Stimulated activated CD4-positive, alpha-beta T cell treated with anti-CD3 and anti-CD28 coated beads, TNF-alpha, amount 100 ng/mL, for 1 hour (primary cell): Measurements from ENCODE around the gene BEST1.

Experiments used
- DNase-seq, 3 donors: peaks; one replicate each; pipeline ENCODE4 v3.0.0-alpha.2; 2020; ENCODE audit warnings: low read depth in 3 of 3, low spot score in 1 of 3

BEST1 gene

DNA sequence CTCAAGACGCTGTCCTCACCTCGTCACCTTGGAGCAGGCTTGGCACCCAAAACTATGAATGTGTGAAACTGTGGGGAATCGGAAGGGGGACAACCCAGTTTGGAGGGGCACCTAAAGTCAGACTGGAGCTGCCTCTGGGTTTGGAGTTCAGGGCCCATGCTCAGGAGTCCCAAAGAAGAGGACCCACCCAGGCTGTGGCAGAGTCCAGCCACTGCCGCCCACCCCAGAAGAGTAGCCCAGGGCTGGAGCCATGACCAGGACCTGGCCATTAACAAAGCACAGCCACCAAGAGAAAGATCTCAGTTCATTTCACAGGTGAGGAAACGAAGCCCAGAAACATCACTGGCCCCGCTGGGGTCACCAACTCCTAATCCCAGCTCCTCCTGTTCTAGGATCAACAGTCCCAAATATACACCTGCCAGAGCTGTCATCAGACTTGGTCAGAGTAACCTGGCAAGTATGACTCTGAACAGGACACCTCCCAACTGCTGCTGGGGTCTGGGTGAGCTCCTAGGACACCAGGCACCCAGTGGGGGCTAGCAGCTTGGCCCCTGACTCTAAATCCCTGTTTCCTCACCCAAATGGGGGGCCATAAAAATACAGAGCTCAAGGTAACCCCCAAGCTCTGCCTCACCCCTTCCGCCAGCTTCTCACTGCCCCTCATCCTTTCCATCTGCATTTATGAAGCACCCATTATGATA lies 35.5 kb upstream of the BEST1 start:
- DNase-seq: no peak

DNA sequence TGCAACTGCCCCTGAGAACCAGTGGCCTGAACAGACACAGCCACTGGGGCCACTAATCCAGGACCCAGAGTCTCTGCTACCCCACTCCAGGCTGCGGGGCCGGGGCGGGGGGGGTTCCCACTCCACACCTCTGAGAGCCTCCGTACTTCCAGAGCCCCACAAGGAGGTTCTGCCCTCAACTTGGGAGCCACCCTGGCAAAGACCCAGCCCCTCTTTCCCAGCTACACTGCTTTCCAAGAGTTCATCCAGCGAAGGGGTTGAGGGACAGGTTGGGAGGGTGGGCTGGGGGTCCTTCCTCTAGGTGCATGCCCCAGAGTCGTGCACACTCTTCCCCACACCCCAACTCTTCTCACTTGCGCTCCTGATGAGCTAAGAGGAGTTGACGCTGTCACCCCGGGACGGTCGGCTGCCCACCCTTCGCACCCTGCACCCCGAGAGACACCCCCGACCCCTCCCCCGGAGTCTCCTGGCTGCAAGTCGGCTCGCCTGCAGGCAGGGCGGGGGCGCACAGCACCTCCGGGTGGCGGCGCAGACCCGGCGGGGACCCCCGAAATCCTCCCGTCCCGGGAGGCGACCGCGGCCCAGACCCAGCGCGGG lies 33.3 kb upstream of the BEST1 start:
- DNase-seq: no peak

DNA sequence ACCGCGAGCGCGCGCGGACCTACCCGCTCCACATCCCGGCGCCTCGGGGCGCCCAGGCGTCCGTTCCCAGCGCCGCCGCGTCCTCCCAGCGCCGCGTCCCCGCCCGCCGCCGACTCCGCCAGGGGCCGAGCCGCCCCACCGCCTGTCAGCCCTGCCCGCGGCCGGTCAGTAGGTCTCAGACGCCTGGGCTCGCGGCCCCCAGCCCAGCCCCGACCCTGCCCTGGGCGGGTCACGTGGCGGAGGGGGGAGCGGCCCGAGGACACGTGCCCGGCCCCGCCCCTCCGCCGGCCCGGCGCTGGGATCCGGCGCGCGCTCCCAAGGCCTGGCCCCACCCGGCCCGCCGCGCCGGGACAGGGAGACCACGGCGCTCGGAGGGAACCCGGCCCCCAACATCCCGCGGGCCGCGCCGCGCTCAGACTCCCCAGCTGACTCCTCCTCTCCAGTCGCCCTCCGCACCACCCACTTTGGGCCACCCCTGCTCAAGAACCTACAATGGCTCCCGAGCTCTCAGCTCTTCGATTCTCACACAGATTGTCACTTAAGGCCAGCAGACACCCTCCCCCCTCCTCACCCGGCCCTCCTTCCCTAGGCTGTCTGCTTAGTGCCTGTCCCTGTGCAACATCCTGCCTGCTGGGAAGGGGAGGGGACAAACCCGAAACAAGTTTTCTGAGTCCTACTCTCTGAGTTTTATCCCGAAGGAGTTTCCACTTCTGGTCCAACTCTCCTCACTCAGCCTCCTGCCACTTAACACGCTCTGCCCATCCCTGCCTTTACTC lies 32.6 kb upstream of the BEST1 start, which contains the start of gene RAB3IL1:
RAB3IL1 (minus strand) TSS at position 233 of the 776 bp plus-strand sequence; CDS start at position 34, 199 bp downstream.
- DNase-seq: no peak

DNA sequence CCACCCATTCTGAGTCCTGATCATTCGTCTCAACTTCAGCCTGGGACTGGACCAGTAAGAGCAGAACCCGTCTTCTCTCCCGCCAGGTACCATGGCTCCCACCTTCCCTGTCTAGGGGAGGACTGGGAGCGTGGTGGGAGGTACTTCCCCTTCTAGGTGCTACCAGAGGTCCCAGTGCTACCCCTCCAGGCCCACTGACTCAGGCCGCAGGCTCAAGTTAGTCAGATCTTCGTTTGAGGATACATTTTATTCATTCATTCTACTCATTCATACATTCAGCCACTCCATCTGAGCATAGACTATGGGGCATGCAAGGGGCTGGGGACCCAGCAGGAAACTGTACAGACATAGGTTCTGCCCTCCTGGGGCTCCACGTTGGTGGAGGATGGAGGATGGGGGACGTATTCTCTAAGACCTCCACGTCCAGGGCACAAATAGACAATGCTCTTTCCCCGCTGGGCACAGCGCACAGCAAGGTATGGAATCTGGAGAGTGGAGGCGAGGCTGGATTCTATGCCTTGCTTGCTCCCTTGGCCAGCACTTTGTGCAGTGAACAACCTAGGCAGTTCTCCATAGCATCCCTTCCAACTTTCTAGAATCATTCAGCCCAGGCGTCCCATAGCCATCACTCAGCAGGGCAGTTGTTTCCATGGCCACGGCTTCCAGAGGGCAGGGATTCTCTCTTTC lies 31.8 kb upstream of the BEST1 start:
- DNase-seq: no peak

DNA sequence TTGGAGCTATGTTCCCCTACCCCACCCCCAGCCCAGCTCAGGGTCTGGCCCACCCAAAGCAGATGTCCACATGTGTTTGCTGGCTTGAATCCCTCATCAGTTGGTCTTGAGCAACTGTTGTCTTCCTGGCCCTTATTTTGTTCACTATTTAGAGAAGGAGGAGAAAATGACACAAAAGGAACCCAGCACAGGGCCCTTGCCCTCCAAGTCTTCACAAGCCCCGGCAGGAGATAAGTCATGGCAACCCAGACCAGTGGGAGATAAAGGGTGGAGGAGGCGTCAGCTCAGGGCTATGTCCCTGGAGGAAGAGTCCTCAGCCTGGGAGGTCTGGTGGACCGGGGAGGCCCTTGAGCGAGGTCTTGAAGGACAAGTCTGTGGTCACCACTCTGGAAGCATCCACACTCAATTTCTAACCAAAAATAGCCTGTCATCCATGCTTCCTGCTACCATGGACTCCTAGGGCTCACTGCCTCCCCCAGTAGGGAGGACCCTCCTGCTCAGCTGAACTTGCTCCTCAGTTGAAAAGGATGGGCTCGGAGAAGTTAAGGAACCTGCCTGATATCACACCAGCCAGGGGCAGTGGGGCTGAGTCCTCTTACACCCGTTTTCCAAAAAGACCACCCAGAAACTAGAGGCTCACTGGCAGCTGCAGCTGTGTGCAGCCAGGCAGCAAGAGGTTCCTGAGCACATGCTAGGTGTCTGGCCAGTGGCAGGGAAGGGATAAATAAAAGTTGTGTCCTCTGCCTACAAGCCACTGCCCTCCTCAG lies 31.0 kb upstream of the BEST1 start:
- DNase-seq: no peak

DNA sequence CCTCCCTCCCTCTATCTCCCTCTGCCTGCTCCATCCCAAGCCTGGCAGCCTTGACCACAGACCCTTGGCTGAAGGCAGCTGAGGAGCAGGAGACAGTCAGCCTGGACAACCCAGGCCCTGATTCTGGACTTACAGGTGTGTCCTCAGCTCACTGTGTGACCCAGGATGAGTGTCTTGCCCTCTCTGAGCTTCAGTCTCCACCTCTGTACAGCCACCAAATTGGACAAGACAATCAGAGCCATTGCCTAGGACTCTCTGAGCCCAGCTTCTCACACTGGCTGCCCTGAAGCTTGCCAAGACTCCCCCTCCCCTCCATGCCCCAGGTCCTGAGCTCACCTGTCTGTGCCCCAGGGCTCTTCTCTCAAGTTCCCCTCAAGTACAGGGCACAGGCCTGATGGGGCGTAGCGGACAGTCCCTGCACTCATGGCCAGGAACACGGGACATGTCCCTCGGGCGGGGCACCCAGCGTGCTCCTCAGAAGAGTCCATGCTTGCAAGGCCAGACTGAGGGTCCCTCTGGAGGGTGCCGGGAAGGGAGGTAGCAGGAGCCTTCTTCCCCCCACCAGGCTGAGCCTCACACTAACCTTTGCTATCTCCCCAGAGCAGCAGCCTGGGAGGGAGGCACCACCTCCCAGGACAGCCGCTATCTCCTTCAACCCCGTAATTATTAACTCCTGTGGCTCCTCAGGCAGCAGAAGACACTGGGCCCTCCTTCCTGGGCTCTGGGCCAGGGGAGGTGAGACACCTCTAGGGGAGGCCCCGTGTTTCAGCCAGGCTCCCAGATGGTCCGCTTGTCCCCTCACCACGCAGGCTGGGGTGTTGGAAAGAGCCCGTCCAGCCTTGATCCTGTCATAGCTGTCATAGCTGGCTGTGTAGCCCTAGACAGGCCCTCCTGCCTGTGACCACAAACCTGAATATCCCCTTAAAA lies 30.2 kb upstream of the BEST1 start:
- no peak for DNase-seq

DNA sequence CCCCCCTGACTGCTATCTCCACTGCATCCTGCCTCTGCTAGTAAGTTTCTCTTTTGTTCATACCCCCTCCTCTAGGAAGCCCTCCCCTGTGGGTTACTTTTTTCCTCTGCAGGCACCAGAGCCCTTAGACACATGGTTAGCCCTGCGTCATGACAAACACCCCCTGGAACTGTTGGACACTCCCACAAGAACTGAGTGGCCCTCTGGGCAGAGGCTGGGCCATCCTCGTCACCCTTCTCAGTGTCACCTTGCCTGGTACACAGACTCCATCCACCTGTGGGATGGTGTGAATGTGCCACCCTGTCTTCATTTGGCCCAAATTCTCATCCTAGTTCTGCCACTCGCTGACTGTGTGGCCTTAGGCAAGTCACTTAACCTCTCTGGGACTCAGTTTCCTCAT lies 28.7 kb upstream of the BEST1 start:
- DNase-seq: no peak

DNA sequence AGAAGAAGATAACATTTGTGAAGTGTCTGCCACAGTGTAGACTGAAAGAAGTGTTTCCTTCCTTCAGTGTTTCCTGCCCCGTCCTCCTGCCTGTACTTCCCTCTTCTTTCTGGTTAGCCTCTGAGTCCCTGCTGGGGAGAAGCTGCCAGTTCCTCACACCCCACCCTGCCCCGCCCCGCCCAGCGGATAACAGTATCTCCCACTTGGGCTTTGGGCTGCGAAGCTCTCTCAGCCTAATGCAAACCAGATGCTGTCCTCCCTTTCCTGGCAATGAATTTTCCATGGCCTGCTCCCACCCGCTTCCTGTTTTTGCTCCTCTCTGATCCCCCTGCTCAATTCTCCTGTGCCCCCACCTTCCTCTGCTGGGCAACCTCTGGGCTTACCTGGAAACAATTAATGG lies 27.6 kb upstream of the BEST1 start:
- DNase-seq: no peak

DNA sequence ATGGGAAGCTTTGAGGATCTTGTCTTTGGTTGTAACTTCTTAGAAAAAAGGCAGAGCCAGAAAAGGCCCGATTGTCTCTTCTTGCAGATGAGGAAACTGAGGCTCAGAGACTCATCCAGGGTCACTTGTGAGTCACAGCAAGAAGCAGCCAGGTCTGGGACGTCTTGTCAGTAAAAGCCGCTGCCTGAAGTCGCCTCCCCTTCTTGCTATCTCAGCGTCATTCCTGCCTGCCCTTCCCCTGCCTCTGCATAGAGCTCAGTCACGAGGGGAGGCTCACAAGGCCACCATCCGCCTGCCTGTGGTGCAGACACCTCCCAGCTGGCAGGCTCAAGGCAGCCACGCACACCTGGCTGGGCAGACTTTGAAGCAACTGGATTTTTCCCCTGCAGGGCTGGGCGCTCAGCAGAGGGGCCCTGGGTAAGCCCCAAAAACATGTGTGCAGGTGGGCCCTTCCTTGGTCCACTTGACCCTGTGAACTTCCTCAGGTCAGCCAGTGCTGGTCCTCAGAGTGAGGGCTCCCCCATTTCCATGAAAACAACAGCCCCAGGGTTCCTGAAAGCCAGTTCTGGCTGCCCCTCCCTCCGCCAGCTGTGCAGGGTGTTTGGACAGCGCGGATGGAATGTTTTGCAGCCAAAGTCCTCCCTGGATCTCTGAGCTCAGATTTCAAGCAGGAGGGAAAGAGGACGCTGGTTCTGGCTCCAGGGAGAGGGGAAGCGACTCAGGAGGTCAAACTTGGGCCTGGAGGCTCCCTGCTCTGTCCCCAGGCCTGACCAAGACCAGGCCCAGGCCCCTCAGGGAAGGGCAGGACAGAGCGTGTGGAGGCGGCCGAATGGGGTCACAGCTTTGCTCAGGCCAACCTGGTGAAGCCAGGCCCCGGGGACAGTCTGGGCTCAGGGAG lies 26.7 kb upstream of the BEST1 start:
- no peak for DNase-seq

DNA sequence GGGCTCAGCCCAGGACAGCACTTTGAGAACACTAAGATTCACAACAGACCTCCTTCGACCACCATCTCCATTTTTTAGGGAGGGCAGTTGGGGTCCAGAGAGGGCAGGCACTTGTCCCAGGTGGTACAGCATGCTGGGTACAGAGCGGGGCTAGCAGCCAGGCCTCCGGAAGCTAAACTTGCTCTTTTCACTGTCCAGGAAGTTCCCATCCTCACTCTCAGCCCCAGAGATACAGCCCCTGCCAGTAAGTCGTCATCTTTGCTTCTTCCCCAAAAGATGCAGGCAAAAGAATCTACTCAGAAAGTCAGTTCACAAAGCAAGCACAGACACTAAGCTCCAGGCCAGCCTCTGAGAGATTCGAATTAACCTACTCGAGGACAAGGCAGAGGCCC lies 26.1 kb upstream of the BEST1 start:
- no peak for DNase-seq

DNA sequence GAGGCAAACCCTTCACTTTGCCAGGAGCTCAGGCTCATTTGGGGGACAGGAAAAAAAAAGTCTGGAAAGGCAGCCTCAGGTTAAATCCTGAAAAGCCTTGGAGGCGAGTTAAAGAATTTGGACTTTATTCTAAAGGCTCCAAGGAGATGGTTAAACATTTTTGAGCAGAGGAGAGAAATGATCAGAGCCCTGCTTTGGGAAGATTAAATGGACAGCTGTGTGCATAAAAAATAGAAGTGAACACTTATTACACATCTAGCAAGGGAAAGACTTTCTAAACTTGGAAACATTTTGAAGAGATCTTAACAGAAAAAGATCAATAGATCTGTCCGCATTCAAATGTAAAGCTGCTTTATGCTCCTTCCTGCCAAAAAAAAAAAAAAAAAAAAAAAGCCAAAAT lies 24.4 kb upstream of the BEST1 start:
- no peak for DNase-seq

DNA sequence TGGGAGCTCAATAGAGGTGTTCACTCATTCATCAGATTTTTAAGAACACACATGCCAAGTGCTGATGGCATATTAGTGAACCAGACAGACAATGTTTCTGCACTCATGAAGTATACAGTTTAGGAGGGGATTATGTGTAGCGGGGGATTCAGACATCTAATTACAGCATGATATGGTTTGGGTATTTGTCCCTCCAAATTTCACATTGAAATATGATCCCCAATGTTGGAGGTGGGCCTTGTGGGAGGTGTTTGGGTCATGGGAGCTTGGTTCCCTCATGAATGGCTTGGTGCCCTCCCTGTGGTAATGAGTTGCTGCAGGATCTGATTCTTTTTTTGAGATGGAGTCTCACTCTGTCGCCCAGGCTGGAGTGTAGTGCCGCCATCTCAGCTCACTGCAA lies 23.9 kb upstream of the BEST1 start:
- no peak for DNase-seq

DNA sequence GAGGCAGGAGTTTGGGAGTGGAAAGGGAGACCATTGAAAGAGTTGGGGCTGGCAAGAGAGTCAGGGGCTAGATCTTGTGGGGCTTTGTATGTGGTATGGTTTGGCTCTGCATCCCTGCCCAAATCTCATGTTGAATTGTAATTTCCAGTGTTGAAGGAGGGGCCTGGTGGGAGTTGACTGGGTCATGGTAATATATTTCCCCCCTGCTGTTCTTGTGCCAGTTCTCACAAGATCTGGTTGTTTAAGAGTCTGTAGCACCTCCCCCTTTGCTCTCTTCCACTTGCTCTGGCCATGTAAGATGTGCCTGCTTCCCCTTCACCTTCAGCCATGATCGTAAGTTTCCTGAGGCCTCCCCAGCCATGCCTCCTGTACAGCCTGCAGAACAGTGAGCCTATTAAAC lies 22.6 kb upstream of the BEST1 start:
- DNase-seq: no peak

DNA sequence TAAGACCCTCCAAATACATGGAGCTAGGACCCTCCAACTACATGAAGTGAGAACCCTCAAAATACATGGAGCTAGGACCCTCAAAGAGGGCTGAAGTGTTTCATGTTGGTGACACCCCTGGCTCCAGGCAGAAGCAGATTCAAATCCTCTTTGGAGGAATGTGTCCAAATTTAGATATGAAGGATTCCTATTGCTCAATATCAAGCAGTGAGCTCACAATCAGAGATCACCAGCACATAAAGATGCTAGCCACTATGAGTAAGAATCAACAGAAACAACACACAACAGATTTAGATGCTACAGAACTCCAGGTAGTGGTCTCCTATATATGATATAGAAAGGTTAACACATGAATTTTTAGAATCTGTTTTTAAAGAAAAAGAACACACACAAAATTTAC lies 21.5 kb upstream of the BEST1 start:
- DNase-seq: no peak

DNA sequence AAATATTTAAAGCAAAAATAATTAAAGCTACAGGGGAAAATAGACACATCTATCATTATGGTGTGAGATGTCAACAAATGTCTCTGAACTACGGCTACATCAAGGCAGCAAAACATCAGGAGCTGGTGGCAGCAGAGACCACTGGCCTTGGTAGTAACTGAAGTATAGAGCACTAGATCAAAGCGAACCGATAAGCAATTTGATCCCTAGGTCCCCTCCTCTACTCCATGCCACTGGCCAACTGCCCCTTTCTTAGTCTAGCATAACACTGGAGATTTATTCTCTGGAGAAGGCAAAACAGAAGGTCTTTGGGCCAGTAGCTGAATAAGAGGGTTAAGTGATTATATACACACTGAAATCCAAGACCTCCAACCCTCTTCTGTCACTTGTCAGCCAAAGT lies 19.2 kb upstream of the BEST1 start:
- no peak for DNase-seq

DNA sequence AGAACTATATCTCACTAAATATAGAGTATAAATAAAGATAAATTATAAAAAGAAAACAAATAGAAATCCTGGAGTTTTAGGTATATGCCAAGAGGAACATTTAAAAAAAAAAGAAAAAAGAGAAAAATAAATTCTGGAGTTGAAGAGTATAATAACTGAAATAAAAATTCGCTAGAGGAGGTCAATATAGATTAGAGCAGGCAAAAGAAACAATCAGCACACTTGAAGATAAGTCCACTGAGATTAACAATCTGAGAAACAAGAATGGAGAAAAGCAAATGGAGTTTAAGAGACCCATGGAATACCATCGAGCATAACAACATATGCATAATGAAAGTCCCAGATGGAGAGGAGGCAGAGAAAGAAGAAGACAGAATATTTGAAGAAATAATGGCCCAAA lies 14.3 kb upstream of the BEST1 start:
- no peak for DNase-seq

DNA sequence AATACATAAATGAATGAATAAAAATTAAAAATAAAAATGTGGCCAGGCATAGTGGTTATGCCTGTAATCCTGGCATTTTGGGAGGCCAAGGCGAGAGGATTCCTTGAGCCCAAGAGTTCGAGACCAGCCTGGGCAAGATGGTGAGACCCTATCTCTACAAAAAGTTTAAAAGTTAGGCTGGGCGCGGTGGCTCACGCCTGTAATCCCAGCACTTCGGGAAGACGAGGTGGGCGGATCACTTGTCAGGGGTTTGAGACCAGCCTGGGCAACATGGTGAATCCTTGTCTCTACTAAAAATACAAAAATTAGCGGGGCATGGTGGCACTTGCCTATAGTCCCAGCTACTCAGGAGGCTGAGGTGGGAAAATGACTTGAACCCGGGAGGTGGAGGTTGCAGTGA lies 9.7 kb upstream of the BEST1 start:
- DNase-seq: no peak

DNA sequence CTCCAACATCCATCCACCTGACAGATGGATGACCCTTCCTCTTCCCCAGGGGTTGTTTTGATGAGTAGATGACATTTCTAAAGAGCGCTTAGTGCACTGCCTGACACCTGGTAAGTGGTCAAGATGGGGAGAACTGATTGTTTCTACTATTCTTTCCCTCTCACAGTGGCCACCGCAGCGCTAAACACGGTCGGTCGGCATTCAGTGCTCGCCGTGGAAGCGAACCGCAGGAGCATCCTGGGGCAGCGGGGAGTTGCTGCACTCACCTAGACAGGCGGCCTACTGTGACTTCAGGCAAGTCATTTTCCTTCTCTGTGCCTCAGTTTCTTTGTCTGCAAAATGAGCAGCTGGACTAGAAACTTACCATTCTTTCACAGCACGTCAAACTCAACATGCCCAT lies 5.0 kb upstream of the BEST1 start:
- no peak for DNase-seq

DNA sequence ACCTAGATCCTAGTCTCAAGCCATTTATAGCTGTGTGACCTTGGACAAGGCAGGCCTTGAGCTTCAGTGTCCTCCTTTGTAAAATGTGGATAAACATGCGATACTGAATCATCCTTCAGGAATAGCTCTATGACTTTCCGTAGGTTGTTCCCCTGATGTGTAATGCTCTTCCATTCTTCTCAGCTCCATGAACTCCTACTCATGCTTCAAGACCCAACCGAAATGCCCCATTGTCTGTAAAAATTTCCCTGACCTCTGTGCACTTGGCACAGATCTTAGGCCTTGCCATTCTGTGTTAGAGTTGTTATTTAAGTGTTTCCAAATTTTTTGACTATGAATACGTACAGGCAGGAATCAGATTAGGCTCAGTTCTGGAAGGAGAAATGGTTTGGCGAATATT lies 3.3 kb upstream of the BEST1 start:
- no peak for DNase-seq
